ENCODE measurements around the gene CHODL. TPM values are rescaled to one million over a fixed set of nuclear protein-coding genes. Genes with fewer than 3 reads are reported as not detected.

The CHODL gene
- total RNA-seq, 8 experiments from 2014 or later: 0.18 to 11.6 (median 8.2) TPM; not detected in 1

Other genes with a start within 250 kb of the CHODL start
- gene TMPRSS15, start 159.0 kb downstream of the CHODL start, total RNA-seq: 100 to 1,000 TPM in 1 of 8 experiments, 1 to 10 TPM in 1, under 1 TPM in 5, not detected in 1; 0.05 to 210 (median 0.33) TPM

Measured in motor neuron (in vitro differentiated cells).